HFF-Myc (cell line): Measurements from ENCODE around the gene SLC4A4.

Source experiments
- DNase-seq: peaks from one replicate; pipeline ENCODE4 v3.0.0-alpha.2; 2011; ENCODE audit warnings: low read depth; ENCODE audit errors: extremely low read depth
- H3K4me3 ChIP-seq: replicated peaks from 2 replicates; pipeline ENCODE4 v1.5.1; 2011; ENCODE audit warnings: low read depth, mild to moderate bottlenecking, control low read depth, low read length
- TF ChIP-seq, protein P1 (sequence below): IDR thresholded peaks from 2 replicates; pipeline ENCODE4 v1.5.1; 2012; ENCODE audit warnings: mild to moderate bottlenecking, low read depth, low read length, control low read depth; ENCODE audit errors: missing control alignments

SLC4A4 gene

DNA sequence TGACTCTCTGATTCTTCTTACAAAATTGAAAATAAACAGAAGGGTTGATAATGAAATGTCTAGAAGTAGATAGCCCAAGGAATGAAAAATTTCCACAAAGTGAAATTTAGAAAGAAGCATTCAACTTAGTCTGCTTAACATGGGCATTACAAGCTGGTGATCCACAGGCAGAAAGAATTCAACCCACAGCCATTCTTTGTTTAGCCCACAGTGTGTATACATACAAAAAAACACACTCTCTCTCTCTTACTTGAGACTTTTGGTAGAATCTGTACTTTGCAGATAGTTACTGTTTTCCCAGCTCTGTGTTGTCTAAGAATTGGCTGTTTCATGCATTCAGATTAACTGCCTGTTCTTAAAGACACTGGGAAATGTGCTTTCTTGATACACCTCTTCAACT, 159.8 kb downstream of the SLC4A4 start:
- no peak overlapping the region for H3K4me3 ChIP-seq
- DNase-seq: no peak
- TF ChIP-seq, protein P1, sequence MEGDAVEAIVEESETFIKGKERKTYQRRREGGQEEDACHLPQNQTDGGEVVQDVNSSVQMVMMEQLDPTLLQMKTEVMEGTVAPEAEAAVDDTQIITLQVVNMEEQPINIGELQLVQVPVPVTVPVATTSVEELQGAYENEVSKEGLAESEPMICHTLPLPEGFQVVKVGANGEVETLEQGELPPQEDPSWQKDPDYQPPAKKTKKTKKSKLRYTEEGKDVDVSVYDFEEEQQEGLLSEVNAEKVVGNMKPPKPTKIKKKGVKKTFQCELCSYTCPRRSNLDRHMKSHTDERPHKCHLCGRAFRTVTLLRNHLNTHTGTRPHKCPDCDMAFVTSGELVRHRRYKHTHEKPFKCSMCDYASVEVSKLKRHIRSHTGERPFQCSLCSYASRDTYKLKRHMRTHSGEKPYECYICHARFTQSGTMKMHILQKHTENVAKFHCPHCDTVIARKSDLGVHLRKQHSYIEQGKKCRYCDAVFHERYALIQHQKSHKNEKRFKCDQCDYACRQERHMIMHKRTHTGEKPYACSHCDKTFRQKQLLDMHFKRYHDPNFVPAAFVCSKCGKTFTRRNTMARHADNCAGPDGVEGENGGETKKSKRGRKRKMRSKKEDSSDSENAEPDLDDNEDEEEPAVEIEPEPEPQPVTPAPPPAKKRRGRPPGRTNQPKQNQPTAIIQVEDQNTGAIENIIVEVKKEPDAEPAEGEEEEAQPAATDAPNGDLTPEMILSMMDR: no peak

DNA sequence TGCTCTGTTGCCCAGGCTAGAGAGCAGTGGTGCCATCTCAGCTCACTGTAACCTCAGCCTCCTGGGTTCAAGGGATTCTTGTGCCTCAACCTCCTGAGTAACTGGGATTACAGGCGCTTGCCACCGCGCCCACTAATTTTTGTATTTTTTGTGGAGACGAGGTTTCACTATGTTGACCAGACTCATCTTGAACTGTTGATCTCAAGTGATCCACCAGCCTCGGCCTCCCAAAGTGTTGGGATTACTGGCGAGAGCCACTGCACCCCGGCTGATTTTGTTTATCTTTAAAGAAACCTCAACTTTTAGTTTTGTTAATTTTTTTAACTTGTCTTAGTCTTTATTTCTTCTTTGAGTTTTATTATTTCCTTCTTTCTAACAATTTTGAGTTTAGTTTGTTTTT, 163.2 kb downstream of the SLC4A4 start:
- TF ChIP-seq, protein P1: no peak
- no peak for DNase-seq
- H3K4me3 ChIP-seq: no peak overlapping the region

DNA sequence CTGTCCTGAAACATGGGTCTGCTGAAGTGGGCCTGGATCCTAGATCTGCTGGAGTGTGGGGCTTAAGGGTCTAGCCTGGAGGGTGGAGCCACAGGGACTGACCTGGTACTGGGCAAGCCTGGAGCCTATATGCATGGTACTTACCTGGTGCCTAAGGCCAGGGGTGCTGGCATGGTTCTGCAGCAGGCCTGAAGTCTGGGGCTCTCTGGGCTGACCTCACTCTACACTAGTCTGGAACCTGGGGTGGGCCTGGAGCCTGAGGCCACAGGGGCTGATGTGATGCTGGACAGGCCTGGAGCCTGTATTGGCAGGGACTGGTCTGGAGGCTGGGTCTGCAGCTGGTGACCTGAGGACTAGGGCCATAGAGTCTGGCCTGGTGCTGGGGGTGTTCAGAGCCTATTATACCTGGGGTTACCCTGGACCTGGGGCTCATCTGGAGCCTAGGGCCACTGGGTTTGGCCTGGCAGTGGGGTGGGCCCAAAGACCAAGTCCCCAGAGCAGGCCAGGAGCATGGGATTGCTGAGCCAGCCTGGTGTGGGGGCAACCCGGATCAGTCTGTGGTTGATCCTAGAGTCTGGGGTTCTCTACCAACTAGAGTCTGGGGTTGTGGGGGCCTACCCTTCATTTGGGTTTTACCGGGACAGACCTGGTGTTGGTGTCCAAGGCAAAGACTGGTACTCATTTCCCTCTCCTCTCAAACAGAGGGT, 179.6 kb downstream of the SLC4A4 start:
- no peak for DNase-seq
- no peak overlapping the region for H3K4me3 ChIP-seq
- TF ChIP-seq, protein P1: no peak

DNA sequence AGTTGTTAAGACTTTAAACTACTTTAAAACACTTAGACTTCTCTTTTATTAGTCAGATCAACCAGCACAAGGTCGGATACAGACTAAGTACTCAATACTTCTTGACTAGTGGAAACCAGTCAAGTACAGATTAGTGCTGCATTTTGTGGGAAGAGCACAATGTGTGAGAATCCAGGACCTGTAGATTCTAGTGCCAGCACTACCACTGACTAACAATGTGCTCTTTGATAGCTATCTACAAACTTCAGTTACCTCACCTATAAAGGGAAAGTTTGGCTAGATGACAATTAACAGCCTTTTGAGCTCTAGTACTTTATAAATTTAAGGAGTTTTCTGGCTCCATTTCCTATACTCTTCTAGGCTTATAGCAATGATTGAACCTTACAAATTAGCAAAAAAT, 181.5 kb downstream of the SLC4A4 start:
- DNase-seq: no peak
- no peak overlapping the region for H3K4me3 ChIP-seq
- TF ChIP-seq, protein P1: no peak

DNA sequence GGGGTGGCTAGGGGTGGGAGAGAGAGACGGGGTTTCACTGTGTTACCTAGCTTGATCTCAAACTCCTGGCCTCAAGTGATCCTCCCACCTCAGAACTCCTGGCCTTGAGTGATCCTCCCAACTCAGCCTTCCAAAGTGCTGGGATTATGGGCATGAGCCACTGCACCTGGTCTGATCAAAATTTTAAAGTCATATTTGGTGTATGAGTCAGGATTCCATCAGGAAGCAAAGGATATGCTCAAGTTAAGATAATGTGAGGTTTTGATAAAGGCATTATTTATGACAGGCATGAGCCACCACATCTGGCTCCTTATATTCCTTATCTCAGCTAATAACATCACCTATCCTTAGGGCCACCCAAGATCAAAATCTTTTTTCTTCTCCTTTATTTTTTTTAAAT, 182.0 kb downstream of the SLC4A4 start:
- DNase-seq: no peak
- no peak overlapping the region for H3K4me3 ChIP-seq
- TF ChIP-seq, protein P1: no peak

DNA sequence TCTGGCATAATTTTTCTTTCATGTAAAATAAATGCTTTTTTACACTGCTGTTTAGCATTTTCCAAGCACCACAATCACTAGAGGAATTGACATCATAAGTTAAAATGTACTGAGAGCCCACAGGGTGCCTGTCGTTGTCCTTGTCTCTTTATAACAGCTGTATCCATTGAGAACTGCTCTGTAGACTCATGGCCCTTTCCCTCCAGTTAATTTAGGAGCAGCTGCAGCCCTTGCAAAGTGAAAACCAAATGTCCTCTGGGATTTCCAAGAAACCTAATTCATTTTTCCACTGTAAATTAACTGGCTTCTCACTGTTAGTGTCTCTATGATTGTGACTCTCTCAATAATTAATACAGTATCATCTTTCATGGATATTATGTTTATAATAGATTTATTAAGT, 185.9 kb downstream of the SLC4A4 start:
- TF ChIP-seq, protein P1: no peak
- H3K4me3 ChIP-seq: no peak overlapping the region
- no peak for DNase-seq

DNA sequence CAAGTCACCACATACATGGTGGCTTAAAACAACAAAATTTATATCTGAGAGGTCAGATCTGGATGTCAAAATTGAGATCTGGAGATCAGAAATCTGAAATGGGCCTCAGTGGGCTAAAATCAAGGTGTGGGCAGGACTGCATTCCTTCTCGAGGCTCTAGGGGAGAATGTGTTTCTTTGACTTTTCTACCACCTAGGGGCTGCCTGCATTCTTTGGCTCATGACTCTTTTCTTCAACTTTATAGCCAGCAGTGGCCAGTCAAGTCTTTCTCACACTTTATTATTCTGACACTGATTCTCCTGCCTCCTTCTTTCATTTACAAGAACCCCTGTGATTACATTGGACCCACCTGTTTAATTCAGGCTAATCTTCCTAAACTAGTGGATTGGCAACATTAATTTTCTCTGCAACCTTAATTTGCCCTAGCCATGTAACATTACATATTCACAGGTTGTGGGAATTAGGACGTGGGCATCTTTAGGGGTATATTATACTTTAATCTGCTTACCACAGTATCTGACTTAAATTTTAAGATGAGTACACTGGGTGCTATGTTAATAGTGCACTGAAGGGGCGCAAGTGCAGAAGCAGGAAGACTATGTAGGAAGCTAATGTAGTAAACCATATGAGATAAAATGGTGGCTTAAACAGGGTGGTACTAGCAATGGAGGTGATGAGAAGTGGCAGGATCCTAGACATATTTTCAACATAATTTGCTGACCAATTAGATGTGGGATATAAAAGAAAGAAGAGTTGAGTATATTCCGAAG, 188.0 kb downstream of the SLC4A4 start:
- no peak for DNase-seq
- H3K4me3 ChIP-seq: no peak overlapping the region
- TF ChIP-seq, protein P1: peak; percentile 6
